Right atrium auricular region (tissue), 2 donors: ENCODE results near the gene MT4. TPM values are rescaled to one million over a fixed set of nuclear protein-coding genes. Genes with fewer than 3 reads are reported as not detected.
"Not testable (repeated sequence)": the region's sequence is repeated elsewhere in the genome, so short reads cannot be mapped to it uniquely, and the experiment has no call there.

Experiments used
- DNase-seq: peaks from one replicate; pipeline ENCODE4 v3.0.0-alpha.2; 2019; ENCODE audit warnings: low spot score
- H3K27ac ChIP-seq, 2 donors: fragments of 200-600 bp; sonication (generic); 1 replicate in 1 of 2; 2 replicates in 1 of 2; pipeline ENCODE4 v1.5.1; 2016 to 2019
- H3K27me3 ChIP-seq, 2 donors: fragments of 200-600 bp; sonication (generic); one replicate each; pipeline versions ENCODE4 v1.5.1 to v1.6.0; 2017 to 2019
- H3K36me3 ChIP-seq: fragments of 200-600 bp; sonication (generic); one replicate; pipeline ENCODE4 v1.5.1; 2016
- H3K4me1 ChIP-seq, 2 donors: fragments of 200-600 bp; sonication (generic); one replicate each; pipeline versions ENCODE4 v1.5.1 to v1.6.0; 2017 to 2019
- H3K4me3 ChIP-seq, 2 donors: fragments of 200-600 bp; sonication (generic); 1 replicate in 1 of 2; 2 replicates in 1 of 2; pipeline ENCODE4 v1.5.1; 2017 to 2019; ENCODE audit warnings: mild to moderate bottlenecking in 1 of 2, moderate library complexity in 1 of 2
- H3K9me3 ChIP-seq, 2 donors: fragments of 200-600 bp; sonication (generic); one replicate each; pipeline ENCODE4 v1.5.1; 2019
- CTCF ChIP-seq, 2 donors: fragments of 200-600 bp; sonication (generic); IDR thresholded peaks; one replicate each; pipeline ENCODE4 v1.5.1; 2019; ENCODE audit warnings: antibody characterized with exemption in 2 of 2
- total RNA-seq, 2 donors: library from RNA; depleted of rRNA; stranded (reverse); fragments of >200 nt; gene quantifications; one replicate each; pipeline ENCODE4 v1.1.0, GENCODE V29; 2016

The MT4 gene
- total RNA-seq, 2 donors from 2014 or later = not detected

- Histone ChIP-seq H3K27me3 (no peaks in the 10 kb centered on the region), H3K4me3 (no peak overlapping the region), H3K27ac (no peak overlapping the region), H3K4me1 (no peaks in the 10 kb centered on the region), H3K9me3 (no peaks in the 10 kb centered on the region), H3K36me3 (no peaks in the 10 kb centered on the region)
- no peak for TF ChIP-seq CTCF (IDR thresholded peaks at IDR 0.05)
- no peak for DNase-seq
Measured at GRCh38 chr16:56577300-56577625, 12.4 kb downstream of the MT4 start.

GRCh38 chr16:56580391-56581048 lies 15.6 kb downstream of the MT4 start:
- no peak overlapping the region for H3K4me3 ChIP-seq

GRCh38 chr16:56582911-56583310 lies 18.0 kb downstream of the MT4 start:
- H3K4me3 ChIP-seq, H3K27me3 ChIP-seq, H3K9me3 ChIP-seq, DNase-seq, H3K27ac ChIP-seq, H3K36me3 ChIP-seq, H3K4me1 ChIP-seq: not testable (repeated sequence)

More at GRCh38 chr16:56580391-56581048, 15.6 kb downstream of the MT4 start:
- TF ChIP-seq CTCF (IDR thresholded peaks at IDR 0.05) = no peak
- Histone ChIP-seq H3K36me3 (no peaks in the 10 kb centered on the region), H3K4me1 (no peaks in the 10 kb centered on the region), H3K27ac (no peak overlapping the region), H3K27me3 (no peaks in the 10 kb centered on the region), H3K9me3 (no peaks in the 10 kb centered on the region)
- DNase-seq = no peak

GRCh38 chr16:56583351-56584168 lies 18.7 kb downstream of the MT4 start:
- Histone ChIP-seq H3K4me3 (no peak overlapping the region), H3K4me1 (no peaks in the 10 kb centered on the region), H3K36me3 (no peaks in the 10 kb centered on the region), H3K9me3 (no peaks in the 10 kb centered on the region), H3K27me3 (no peaks in the 10 kb centered on the region), H3K27ac (no peak overlapping the region)
- no peak for TF ChIP-seq CTCF (IDR thresholded peaks at IDR 0.05)
- no peak for DNase-seq

- Histone ChIP-seq H3K9me3 (no peaks in the 10 kb centered on the region), H3K27ac (no peak overlapping the region), H3K4me1 (peaks cover 0 to 5% of the 10 kb centered on the region in 2 donors), H3K27me3 (no peaks in the 10 kb centered on the region), H3K36me3 (no peaks in the 10 kb centered on the region), H3K4me3 (no peak overlapping the region)
- no peak for TF ChIP-seq CTCF (IDR thresholded peaks at IDR 0.05)
- DNase-seq = no peak
Measured at GRCh38 chr16:56584276-56584675, 19.4 kb downstream of the MT4 start.

GRCh38 chr16:56588781-56589140 lies 23.9 kb downstream of the MT4 start:
- Histone ChIP-seq H3K27me3 (no peaks in the 10 kb centered on the region), H3K9me3 (no peaks in the 10 kb centered on the region), H3K4me3 (peak overlapping the region; percentile 42 to 52), H3K4me1 (peaks cover 0 to 21% of the 10 kb centered on the region in 2 donors), H3K36me3 (no peaks in the 10 kb centered on the region), H3K27ac (no peak overlapping the region)
- no peak for DNase-seq
- TF ChIP-seq CTCF (IDR thresholded peaks at IDR 0.05) = no peak
